ENCODE measurements around the gene NTNG2.

DNA sequence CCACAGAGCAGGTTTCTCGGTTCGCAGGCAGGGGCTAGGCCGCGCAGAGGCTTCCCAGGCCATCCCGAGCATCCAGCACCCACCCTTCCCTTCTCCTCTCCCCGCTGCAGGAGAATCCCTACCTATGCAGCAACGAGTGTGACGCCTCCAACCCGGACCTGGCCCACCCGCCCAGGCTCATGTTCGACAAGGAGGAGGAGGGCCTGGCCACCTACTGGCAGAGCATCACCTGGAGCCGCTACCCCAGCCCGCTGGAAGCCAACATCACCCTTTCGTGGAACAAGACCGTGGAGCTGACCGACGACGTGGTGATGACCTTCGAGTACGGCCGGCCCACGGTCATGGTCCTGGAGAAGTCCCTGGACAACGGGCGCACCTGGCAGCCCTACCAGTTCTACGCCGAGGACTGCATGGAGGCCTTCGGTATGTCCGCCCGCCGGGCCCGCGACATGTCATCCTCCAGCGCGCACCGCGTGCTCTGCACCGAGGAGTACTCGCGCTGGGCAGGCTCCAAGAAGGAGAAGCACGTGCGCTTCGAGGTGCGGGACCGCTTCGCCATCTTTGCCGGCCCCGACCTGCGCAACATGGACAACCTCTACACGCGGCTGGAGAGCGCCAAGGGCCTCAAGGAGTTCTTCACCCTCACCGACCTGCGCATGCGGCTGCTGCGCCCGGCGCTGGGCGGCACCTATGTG, 36.1 kb downstream of the NTNG2 start:
- TF ChIP-seq, protein P1, sequence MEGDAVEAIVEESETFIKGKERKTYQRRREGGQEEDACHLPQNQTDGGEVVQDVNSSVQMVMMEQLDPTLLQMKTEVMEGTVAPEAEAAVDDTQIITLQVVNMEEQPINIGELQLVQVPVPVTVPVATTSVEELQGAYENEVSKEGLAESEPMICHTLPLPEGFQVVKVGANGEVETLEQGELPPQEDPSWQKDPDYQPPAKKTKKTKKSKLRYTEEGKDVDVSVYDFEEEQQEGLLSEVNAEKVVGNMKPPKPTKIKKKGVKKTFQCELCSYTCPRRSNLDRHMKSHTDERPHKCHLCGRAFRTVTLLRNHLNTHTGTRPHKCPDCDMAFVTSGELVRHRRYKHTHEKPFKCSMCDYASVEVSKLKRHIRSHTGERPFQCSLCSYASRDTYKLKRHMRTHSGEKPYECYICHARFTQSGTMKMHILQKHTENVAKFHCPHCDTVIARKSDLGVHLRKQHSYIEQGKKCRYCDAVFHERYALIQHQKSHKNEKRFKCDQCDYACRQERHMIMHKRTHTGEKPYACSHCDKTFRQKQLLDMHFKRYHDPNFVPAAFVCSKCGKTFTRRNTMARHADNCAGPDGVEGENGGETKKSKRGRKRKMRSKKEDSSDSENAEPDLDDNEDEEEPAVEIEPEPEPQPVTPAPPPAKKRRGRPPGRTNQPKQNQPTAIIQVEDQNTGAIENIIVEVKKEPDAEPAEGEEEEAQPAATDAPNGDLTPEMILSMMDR (conservative IDR thresholded peaks at IDR 0.05; ENCODE audit: low read depth, low read length), result no peak
- TF ChIP-seq EZH2 (IDR thresholded peaks at IDR 0.05; ENCODE audit: low read length, unreplicated experiment) (no peak), EZH2phosphoT487 (IDR thresholded peaks at IDR 0.05; ENCODE audit: borderline replicate concordance, low read length) (no peak)
